ENCODE results near the gene KRT78.

KRT78 gene

GRCh38 chr12:52824741-52825410 is 23.9 kb downstream of the KRT78 start:
- DNase-seq (ENCODE audit: low spot score), result no peak

- no peak for DNase-seq (ENCODE audit: low spot score)
Observed at GRCh38 chr12:52823761-52824450, 24.9 kb downstream of the KRT78 start.

GRCh38 chr12:52822771-52823510 is 25.9 kb downstream of the KRT78 start:
- no peak for DNase-seq (ENCODE audit: low spot score)

GRCh38 chr12:52821826-52822660 is 26.8 kb downstream of the KRT78 start:
- no peak for DNase-seq (ENCODE audit: low spot score)

- no peak for DNase-seq (ENCODE audit: low spot score)
Observed at GRCh38 chr12:52821071-52821730, 27.6 kb downstream of the KRT78 start.

- DNase-seq (ENCODE audit: low spot score), result no peak
Observed at GRCh38 chr12:52820521-52820920, 28.3 kb downstream of the KRT78 start.

GRCh38 chr12:52819731-52820510 is 28.9 kb downstream of the KRT78 start:
- no peak for DNase-seq (ENCODE audit: low spot score)

- no peak for DNase-seq (ENCODE audit: low spot score)
Observed at GRCh38 chr12:52818887-52819420, 29.8 kb downstream of the KRT78 start.

- no peak for DNase-seq (ENCODE audit: low spot score)
Observed at GRCh38 chr12:52818388-52818787, 30.4 kb downstream of the KRT78 start.

- no peak for DNase-seq (ENCODE audit: low spot score)
Observed at GRCh38 chr12:52817699-52818238, 31.0 kb downstream of the KRT78 start.

- no peak for DNase-seq (ENCODE audit: low spot score)
Observed at GRCh38 chr12:52817003-52817698, 31.6 kb downstream of the KRT78 start.

GRCh38 chr12:52815676-52816588 is 32.9 kb downstream of the KRT78 start:
- no peak for DNase-seq (ENCODE audit: low spot score)

- no peak for DNase-seq (ENCODE audit: low spot score)
Observed at GRCh38 chr12:52815161-52815560, 33.6 kb downstream of the KRT78 start.

GRCh38 chr12:52814710-52815155 is 34.1 kb downstream of the KRT78 start:
- DNase-seq (ENCODE audit: low spot score), result no peak

GRCh38 chr12:52813885-52814709 is 34.7 kb downstream of the KRT78 start, which contains the start of gene KRT4:
Gene KRT4 (minus strand): TSS chr12:52814116. CDS start chr12:52814058, 58 bp downstream.
- no peak for DNase-seq (ENCODE audit: low spot score)

GRCh38 chr12:52813203-52813819 is 35.5 kb downstream of the KRT78 start:
- no peak for DNase-seq (ENCODE audit: low spot score)

GRCh38 chr12:52812749-52813148 is 36.0 kb downstream of the KRT78 start:
- DNase-seq (ENCODE audit: low spot score), result no peak
